ENCODE data around the gene PPP1R3E. TPM values are rescaled to one million over a fixed set of nuclear protein-coding genes. Genes with fewer than 3 reads are reported as not detected.

The PPP1R3E gene
- total RNA-seq, result 1 to 10 TPM; 5.4 to 9.6 TPM

DNA sequence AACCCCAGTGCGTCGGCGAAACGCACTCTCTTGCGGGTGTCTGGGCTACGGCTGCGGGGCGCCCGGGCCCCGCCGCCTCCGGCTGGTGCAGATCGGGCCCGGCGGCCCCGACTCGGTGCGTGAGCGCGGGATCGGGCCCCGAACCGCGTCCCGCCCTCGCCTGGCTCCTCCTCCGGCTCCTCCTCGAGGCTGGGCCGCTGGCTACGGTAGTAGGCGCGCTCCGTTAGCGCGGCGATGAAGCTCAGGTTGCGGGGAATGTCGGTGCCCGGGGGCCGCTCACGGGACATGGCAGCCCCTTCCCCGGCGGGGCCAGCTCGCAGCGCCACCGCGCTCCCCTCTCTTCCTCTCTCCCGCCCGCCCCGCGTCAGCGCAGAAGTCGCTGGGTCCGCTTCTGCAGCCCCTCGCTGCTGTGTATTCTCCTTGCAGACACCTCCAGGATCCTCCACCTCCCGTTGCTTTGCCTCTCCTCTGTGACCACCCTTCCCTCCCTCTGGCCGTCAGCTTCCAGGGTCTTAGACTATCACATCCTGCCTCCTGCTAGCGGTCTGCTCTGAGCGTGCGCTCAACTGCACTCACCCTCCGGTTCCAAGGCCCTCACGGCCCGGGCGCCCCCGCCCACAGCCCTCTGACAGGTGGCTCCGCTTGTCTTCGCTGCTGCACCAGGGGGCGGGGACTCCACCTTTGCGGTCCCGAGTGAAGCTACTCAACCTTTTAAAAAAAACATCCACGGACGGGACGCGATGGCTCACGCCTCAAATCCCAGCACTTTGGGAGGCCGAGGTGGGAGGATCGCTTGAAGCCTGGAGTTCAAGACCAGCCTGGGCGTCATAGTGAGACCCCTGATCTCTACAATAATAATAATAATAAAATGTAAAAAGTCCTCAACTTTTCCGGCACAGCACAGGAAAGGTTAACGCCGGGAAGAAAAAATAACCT is at the start of gene PPP1R3E:
Gene PPP1R3E, minus strand, starts transcription at position 570 of the 936 bp plus-strand sequence. Its CDS starts 283 bp downstream, at position 287.
- H3K27ac ChIP-seq, result peak within 1 kb of the TSS; percentile 94 to 99 (median 98)
- H3K9me3 ChIP-seq, result no peaks in the 10 kb centered on the region
- TF ChIP-seq CTCF (IDR thresholded peaks at IDR 0.05) (no peak), POLR2A (IDR thresholded peaks at IDR 0.05) (peak; percentile 4 to 65 (median 6))
- DNase-seq (peak; percentile 70 to 77 (median 76)), ATAC-seq (peak; percentile 35)
- H3K36me3 ChIP-seq (replicated peaks in 1 of 2; ENCODE audit: insufficient read depth in 1 of 2, low read depth in 2 of 2), result no peaks in the 10 kb centered on the region
- intact Hi-C loops (cut with DNase I), result no loop called here
- H3K4me3 ChIP-seq, result peak within 1 kb of the TSS; percentile 3 to 47
- 1 to 3% methylated on average over 31 to 81 of the region's 81 CpGs for WGBS, 2 donors
- H3K4me1 ChIP-seq, result peaks cover 39% of the 10 kb centered on the region
- no peaks in the 10 kb centered on the region for H3K27me3 ChIP-seq

- H3K36me3 ChIP-seq (replicated peaks in 1 of 2; ENCODE audit: insufficient read depth in 1 of 2, low read depth in 2 of 2), result no peaks in the 10 kb centered on the region
- no peak for TF ChIP-seq CTCF (IDR thresholded peaks at IDR 0.05)
- TF ChIP-seq POLR2A (IDR thresholded peaks at IDR 0.05), result no peak
- WGBS, 2 donors, result 15 to 33% methylated on average over 8 to 59 of the region's 61 CpGs
- DNase-seq (peak in 1 of 4 donors; percentile 20), ATAC-seq (peak; percentile 34)
- peak overlapping the region; percentile 42 to 80 for H3K4me3 ChIP-seq
- intact Hi-C loops (cut with DNase I), result no loop called here
- no peak overlapping the region for H3K27ac ChIP-seq
- no peaks in the 10 kb centered on the region for H3K27me3 ChIP-seq
- H3K4me1 ChIP-seq, result peaks cover 16% of the 10 kb centered on the region
- no peaks in the 10 kb centered on the region for H3K9me3 ChIP-seq
Observed at GRCh38 chr14:23351681-23352505, 49.2 kb upstream of the PPP1R3E start.

DNA sequence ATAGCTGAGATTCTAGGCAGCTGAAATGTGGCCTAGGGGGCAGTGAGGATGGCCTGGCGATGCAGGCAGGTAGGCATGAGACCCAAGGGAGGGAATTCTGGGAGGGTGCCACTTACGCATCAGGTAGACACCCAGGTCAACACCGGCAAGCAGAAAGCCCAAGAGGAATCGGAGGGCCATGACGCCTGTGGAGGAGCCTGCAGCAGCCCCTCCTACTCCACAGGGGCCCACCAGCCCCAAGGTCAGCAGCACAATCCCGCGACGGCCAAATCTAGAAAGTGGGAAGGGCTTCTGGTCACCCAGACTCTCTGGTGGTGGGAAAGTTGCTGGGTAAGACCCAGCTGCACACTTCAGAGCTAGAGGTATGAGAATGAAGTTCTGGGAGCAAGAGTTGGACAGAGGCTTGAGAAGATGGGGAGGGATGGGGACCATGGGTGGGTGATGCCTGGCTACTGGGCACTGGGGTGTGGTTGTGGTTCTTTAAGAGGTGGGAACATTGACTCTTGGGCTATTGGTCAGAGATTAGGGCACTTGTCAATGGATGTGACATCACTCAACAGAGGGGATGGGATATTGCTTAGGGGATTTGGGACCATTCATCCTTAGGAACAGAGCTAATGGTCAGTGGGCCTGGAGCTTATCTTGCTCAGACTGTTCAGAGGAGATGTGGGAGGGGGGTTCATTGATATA is 46.6 kb upstream of the PPP1R3E start:
- Histone ChIP-seq H3K4me1 (peaks cover 16% of the 10 kb centered on the region), H3K27ac (no peak overlapping the region), H3K36me3 (replicated peaks in 1 of 2; ENCODE audit: insufficient read depth in 1 of 2, low read depth in 2 of 2) (no peaks in the 10 kb centered on the region), H3K9me3 (no peaks in the 10 kb centered on the region), H3K27me3 (no peaks in the 10 kb centered on the region), H3K4me3 (no peak overlapping the region)
- 75 to 85% methylated on average over 8 of the region's 8 CpGs for WGBS, 2 donors
- TF ChIP-seq POLR2A (IDR thresholded peaks at IDR 0.05) (no peak), CTCF (IDR thresholded peaks at IDR 0.05) (no peak)
- intact Hi-C loops (cut with DNase I), result no loop called here
- DNase-seq, result no peak
- ATAC-seq, result no peak

GRCh38 chr14:23348297-23348655 is 45.6 kb upstream of the PPP1R3E start:
- peaks cover 16% of the 10 kb centered on the region for H3K4me1 ChIP-seq
- no peaks in the 10 kb centered on the region for H3K9me3 ChIP-seq
- intact Hi-C loops (cut with DNase I), result no loop called here
- DNase-seq (no peak), ATAC-seq (no peak)
- TF ChIP-seq CTCF (IDR thresholded peaks at IDR 0.05) (no peak), POLR2A (IDR thresholded peaks at IDR 0.05) (no peak)
- no peak overlapping the region for H3K27ac ChIP-seq
- 89 to 91% methylated on average over 6 of the region's 6 CpGs for WGBS, 2 donors
- H3K27me3 ChIP-seq, result no peaks in the 10 kb centered on the region
- no peaks in the 10 kb centered on the region for H3K36me3 ChIP-seq (replicated peaks in 1 of 2; ENCODE audit: insufficient read depth in 1 of 2, low read depth in 2 of 2)
- H3K4me3 ChIP-seq, result no peak overlapping the region

All from body of pancreas (tissue), 4 donors.